HepG2 (cell line): ENCODE measurements around the gene ZNF626.
A peak's percentile ranks its signal among the peaks of the same experiment; 100 is the strongest.

Experiments
- FOXK1 ChIP-seq: sonication (generic); formaldehyde crosslinking; IDR thresholded peaks from 2 replicates; pipeline ENCODE4 v1.4.0; 2020; ENCODE audit warnings: low read depth, missing genetic modification reagents, borderline replicate concordance
- RAD51 ChIP-seq: fragments of 450-650 bp; IDR thresholded peaks from 2 replicates; pipeline ENCODE4 v1.6.1; 2016; ENCODE audit warnings: borderline replicate concordance
- TOPORS ChIP-seq: sonication (generic); formaldehyde crosslinking; IDR thresholded peaks from 2 replicates; pipeline ENCODE4 v1.8.0; 2023; ENCODE audit warnings: mild to moderate bottlenecking, missing genetic modification reagents

DNA sequence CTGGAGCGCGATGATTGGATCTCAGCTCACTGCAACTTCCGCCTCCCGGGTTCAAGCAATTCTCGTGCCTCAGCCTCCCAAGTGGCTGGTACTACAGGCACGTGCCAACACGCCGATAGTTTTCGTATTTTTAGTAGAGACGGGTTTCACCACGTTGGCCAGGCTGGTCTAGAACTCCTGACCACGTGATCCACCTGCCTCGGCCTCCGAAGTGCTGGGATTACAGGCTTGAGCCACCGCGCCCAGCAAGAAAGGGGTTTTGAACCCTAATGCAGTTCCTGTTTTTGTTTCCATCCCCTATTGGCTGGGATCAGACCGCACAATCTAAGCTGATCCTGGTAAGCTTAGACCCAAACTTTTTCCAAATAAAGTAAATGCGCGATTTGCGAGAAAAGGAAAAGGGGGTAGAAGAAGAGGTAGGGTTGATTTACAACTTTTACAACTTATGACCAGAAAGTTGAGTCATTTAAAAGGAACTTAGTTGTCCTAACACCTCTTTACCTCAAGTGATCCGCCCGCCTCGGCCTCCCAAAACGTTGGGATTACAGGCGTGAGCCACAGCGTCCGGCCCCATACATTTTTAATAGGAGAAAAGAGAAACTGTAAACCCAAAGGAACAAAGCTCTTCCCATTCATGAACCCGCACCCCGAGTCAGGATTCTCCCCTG, 764 bp downstream of the ZNF626 start:
- TF ChIP-seq FOXK1 (CRISPR knock-in tag) (no peak), RAD51 (peak; percentile 28; the same call in 1 of the 2 replicates), TOPORS (CRISPR knock-in tag) (no peak)
